Panc1 (cell line): ENCODE measurements around the gene METTL26. TPM values are rescaled to one million over a fixed set of nuclear protein-coding genes. Genes with fewer than 3 reads are reported as not detected.

Source experiments
- ATAC-seq: fragments of 200-7000 bp; cut with Tn5 transposase; 2 replicates; pipeline ENCODE4 v1.9.1; 2020; ENCODE audit warnings: mild to moderate bottlenecking, moderate library complexity
- BruUV-seq: library from RNA; stranded (reverse); fragments of 400-500 nt; replicated peaks from 2 replicates; lab custom pipeline; 2021; lab: Mats Ljungman, UMichigan
- CTCF ChIA-PET: fragments of 300-600 bp; sonication (Branson Sonifier 250); formaldehyde crosslinking; loops from one replicate; lab custom pipeline; 2022; ENCODE audit warnings: antibody characterized with exemption; lab: Charles Lee
- POLR2A ChIA-PET: fragments of 300-600 bp; sonication (Branson Sonifier 250); formaldehyde crosslinking; loops from one replicate; lab custom pipeline; 2022; ENCODE audit warnings: antibody characterized with exemption; lab: Charles Lee
- DNase-seq: peaks from one replicate; pipeline ENCODE4 v3.0.0-alpha.2; 2010; ENCODE audit warnings: low read depth, low spot score
- H3K27ac ChIP-seq: 2 replicates; pipeline ENCODE4 v1.5.1; 2011; ENCODE audit warnings: mild to moderate bottlenecking, low read length, inconsistent platforms
- H3K27me3 ChIP-seq: fragments of 200-500 bp; sonication (Bioruptor generic); 2 replicates; pipeline ENCODE4 v1.6.0; 2014; ENCODE audit warnings: low read length, inconsistent platforms; ENCODE audit not compliant: control insufficient read depth, insufficient read depth
- H3K36me3 ChIP-seq: fragments of 200-500 bp; sonication (Bioruptor generic); 2 replicates; pipeline ENCODE4 v1.5.1; 2014; ENCODE audit warnings: inconsistent platforms, mild to moderate bottlenecking, low read length, moderate library complexity; ENCODE audit not compliant: control insufficient read depth, insufficient read depth
- H3K4me1 ChIP-seq: 2 replicates; pipeline ENCODE4 v1.5.1; 2011; ENCODE audit warnings: inconsistent platforms, mild to moderate bottlenecking, low read length, moderate library complexity; ENCODE audit not compliant: control insufficient read depth, insufficient read depth
- H3K4me3 ChIP-seq, 2 experiments: 2 replicates each; pipeline ENCODE4 v1.5.1; 2011 to 2012; ENCODE audit warnings: low read depth in 2 of 2, low read length in 2 of 2, mild to moderate bottlenecking in 2 of 2, inconsistent platforms in 1 of 2, moderate library complexity in 1 of 2
- H3K9me3 ChIP-seq: fragments of 200-500 bp; sonication (Bioruptor generic); 2 replicates; pipeline ENCODE4 v1.5.1; 2014; ENCODE audit warnings: low read depth, mild to moderate bottlenecking, inconsistent platforms, low read length, moderate library complexity; ENCODE audit not compliant: control insufficient read depth, insufficient read depth
- CTCF ChIP-seq: fragments of 450-650 bp; IDR thresholded peaks from 2 replicates; pipeline ENCODE4 v1.5.1; 2017; ENCODE audit warnings: mild to moderate bottlenecking
- POLR2AphosphoS5 ChIP-seq: IDR thresholded peaks from 2 replicates; pipeline ENCODE4 v1.6.1; 2012; ENCODE audit warnings: mild to moderate bottlenecking, low read depth, low read length, moderate library complexity
- REST ChIP-seq, 2 experiments: IDR thresholded peaks; 2 replicates each; pipeline ENCODE4 v1.6.1; 2011 to 2012; ENCODE audit warnings: low read depth in 2 of 2, control low read depth in 1 of 2, low read length in 1 of 2, mild to moderate bottlenecking in 1 of 2, moderate library complexity in 1 of 2; ENCODE audit not compliant: insufficient read depth in 1 of 2
- SIN3A ChIP-seq: IDR thresholded peaks from 2 replicates; pipeline ENCODE4 v1.6.1; 2012; ENCODE audit warnings: low read depth, mild to moderate bottlenecking, low read length, moderate library complexity, borderline replicate concordance; ENCODE audit not compliant: insufficient read depth
- TCF7L2 ChIP-seq: IDR thresholded peaks from 2 replicates; pipeline ENCODE4 v1.6.1; 2011; ENCODE audit warnings: mild to moderate bottlenecking, low read depth, low read length, inconsistent platforms
- in situ Hi-C: cut with HindIII; loops from 2 replicates; pipeline ENCODE4 v1.10.0; 2016; ENCODE audit warnings: low sequenced_read_pairs, low pct_unique_long_range_greater_than_20kb
- intact Hi-C: fragments of 100-400 bp; cut with micrococcal nuclease; formaldehyde crosslinking; loops from one replicate; pipeline ENCODE4 v1.10.0; 2022; ENCODE audit not compliant: unreplicated experiment
- total RNA-seq: library from RNA; stranded (reverse); gene quantifications from one replicate; pipeline ENCODE4 v1.2.1, GENCODE V29; 2021; ENCODE audit not compliant: unreplicated experiment

METTL26 gene
- total RNA-seq, 1 experiment from 2014 or later = 91.8 TPM

GRCh38 chr16:675884-676564, 39.9 kb upstream of the METTL26 start:
- no TSS peak for BruUV-seq
- Histone ChIP-seq H3K9me3 (no peaks in the 10 kb centered on the region), H3K4me1 (peaks cover 22% of the 10 kb centered on the region), H3K27me3 (no peaks in the 10 kb centered on the region), H3K4me3 (peak overlapping the region; percentile 32 to 39; a peak in 3 of 4 replicates), H3K36me3 (peaks cover 3% of the 10 kb centered on the region; the same call in 1 of the 2 replicates), H3K27ac (no peak overlapping the region)
- ChIA-PET CTCF (no interaction called here), POLR2A (interaction anchor here (1.0 kb wide), 1 partner anchor 87 kb away, joined by 3 read pairs; no protein-coding TSS in a partner anchor)
- no peak for TF ChIP-seq TCF7L2
- TF ChIP-seq POLR2AphosphoS5 = no peak
- TF ChIP-seq REST (IDR thresholded peaks at IDR 0.05; ENCODE audit: insufficient read depth in 1 of 2, low read depth in 2 of 2, low read length in 1 of 2) = no peak
- TF ChIP-seq SIN3A = no peak
- no peak for TF ChIP-seq CTCF
- ATAC-seq (no peak), DNase-seq (no peak)
- in situ Hi-C loops = no loop called here
- intact Hi-C loops = no loop called here

- Histone ChIP-seq H3K36me3 (peaks cover 3% of the 10 kb centered on the region; the same call in 1 of the 2 replicates), H3K27ac (peak within 1 kb of the TSS; percentile 62), H3K4me1 (peaks cover 22% of the 10 kb centered on the region), H3K4me3 (peak within 1 kb of the TSS; percentile 39 to 51), H3K9me3 (no peaks in the 10 kb centered on the region), H3K27me3 (no peaks in the 10 kb centered on the region)
- in situ Hi-C loops = no loop called here
- ATAC-seq = peak; percentile 44
- ChIA-PET POLR2A (no interaction called here), CTCF (no interaction called here)
- intact Hi-C loops = no loop called here
- BruUV-seq = no TSS peak
- TF ChIP-seq REST (IDR thresholded peaks at IDR 0.05; ENCODE audit: insufficient read depth in 1 of 2, low read depth in 2 of 2, low read length in 1 of 2) = no peak
- no peak; the same call in 1 of the 2 replicates for TF ChIP-seq CTCF
- TF ChIP-seq TCF7L2 = no peak
- 0 out of 2 replicates have a peak, but pooled peaks have one; percentile 43 for TF ChIP-seq SIN3A
- peak; percentile 51 for TF ChIP-seq POLR2AphosphoS5
- no peak for DNase-seq
Measured at GRCh38 chr16:674968-675883, 39.1 kb upstream of the METTL26 start, which contains the start of gene RHBDL1. Gene RHBDL1 (plus strand): TSS chr16:675671. CDS start chr16:675791, 120 bp downstream.
